Measurements from ENCODE around the gene CHN1. TPM values are rescaled to one million over a fixed set of nuclear protein-coding genes. Genes with fewer than 3 reads are reported as not detected.

CHN1 gene
- total RNA-seq, 2 donors from 2014 or later, result 16.5 to 16.6 TPM

DNA sequence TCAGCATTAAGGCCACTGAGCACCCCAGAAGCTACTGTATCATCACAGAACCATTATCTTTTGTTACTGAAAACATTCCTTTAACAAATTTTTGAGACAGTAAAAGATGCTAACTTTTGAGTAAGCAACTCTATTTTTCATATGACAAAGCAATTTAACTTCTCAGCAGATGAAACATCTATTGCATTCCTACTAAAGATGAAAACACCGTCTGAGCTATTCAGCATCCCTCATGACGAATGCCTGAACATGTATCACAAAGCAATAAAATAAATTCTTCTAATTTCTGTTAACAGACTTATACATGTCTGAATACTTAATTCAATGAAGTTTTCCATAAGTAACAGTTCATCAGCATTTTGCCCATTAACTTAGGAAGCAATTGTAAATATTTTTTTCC lies 23.9 kb downstream of the CHN1 start:
- H3K27me3 Mint-ChIP-seq, result no peaks in the 10 kb centered on the region
- H3K27ac Mint-ChIP-seq, result no peak overlapping the region

GRCh38 chr2:174979996-174980395 lies 25.2 kb downstream of the CHN1 start:
- peaks cover 2% of the 10 kb centered on the region for H3K36me3 Mint-ChIP-seq (ENCODE audit: low read depth)
- DNase-seq (no peak), ATAC-seq (no peak)
- no peak overlapping the region for H3K4me3 Mint-ChIP-seq
- H3K27me3 Mint-ChIP-seq, result peaks cover 6% of the 10 kb centered on the region
- H3K27ac Mint-ChIP-seq, result no peak overlapping the region
- peaks cover 2% of the 10 kb centered on the region for H3K4me1 Mint-ChIP-seq
- no peaks in the 10 kb centered on the region for H3K9me3 ChIP-seq (ENCODE audit: control insufficient read depth, low read length, poor library complexity, severe bottlenecking)

More for the DNA sequence above, 23.9 kb downstream of the CHN1 start:
- no peak for ATAC-seq
- no peak for DNase-seq
- H3K4me3 Mint-ChIP-seq, result no peak overlapping the region
- H3K36me3 Mint-ChIP-seq (ENCODE audit: low read depth), result no peaks in the 10 kb centered on the region
- no peaks in the 10 kb centered on the region for H3K4me1 Mint-ChIP-seq
- H3K9me3 ChIP-seq (ENCODE audit: control insufficient read depth, low read length, poor library complexity, severe bottlenecking), result no peaks in the 10 kb centered on the region

- peaks cover 14% of the 10 kb centered on the region for H3K27me3 Mint-ChIP-seq
Measured at GRCh38 chr2:174977364-174977763, 27.8 kb downstream of the CHN1 start.

DNA sequence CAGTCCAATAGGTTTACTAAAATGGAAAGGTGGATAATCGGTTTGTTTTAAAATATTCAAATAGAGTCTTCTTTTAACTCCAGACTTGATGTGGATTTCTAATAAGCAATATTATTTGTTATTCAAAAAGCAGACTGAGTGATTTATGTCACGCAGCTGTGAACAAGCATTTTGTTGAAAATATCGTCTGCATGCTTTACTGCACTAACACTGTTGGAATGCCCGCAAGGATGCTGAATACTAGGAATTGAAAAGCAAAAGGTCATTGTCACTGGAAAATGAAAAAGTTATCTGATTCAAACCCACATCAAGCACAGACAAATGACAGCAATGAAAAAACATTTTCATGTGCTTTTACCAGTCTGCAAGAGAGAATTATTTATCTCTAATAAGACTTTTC lies 31.1 kb downstream of the CHN1 start:
- H3K27me3 Mint-ChIP-seq, result peaks cover 21% of the 10 kb centered on the region

More at GRCh38 chr2:174977364-174977763, 27.8 kb downstream of the CHN1 start:
- DNase-seq, result no peak
- no peaks in the 10 kb centered on the region for H3K9me3 ChIP-seq (ENCODE audit: control insufficient read depth, low read length, poor library complexity, severe bottlenecking)
- H3K36me3 Mint-ChIP-seq (ENCODE audit: low read depth), result peaks cover 8% of the 10 kb centered on the region
- H3K4me1 Mint-ChIP-seq, result peaks cover 2% of the 10 kb centered on the region
- ATAC-seq, result no peak
- no peak overlapping the region for H3K27ac Mint-ChIP-seq
- no peak overlapping the region for H3K4me3 Mint-ChIP-seq

DNA sequence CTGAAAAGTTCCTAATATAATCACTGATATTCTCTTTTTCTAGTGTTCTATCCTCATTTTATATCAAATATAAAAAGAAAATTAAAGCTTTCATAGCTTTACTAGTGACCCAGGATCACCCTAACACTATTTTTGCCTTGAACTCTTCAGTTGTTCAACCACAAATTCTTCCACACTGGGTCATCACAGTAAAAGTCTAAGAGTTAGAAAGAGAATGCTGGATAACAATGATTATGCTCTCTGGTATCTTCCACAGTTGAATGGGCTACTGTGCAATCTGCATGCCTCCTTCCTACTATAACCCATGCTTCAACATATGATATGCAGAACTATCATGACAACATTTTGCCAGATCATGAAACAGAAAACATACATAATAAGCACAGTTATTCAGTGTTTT lies 32.3 kb downstream of the CHN1 start:
- H3K4me3 Mint-ChIP-seq, result no peak overlapping the region

More for the DNA sequence above, 31.1 kb downstream of the CHN1 start:
- H3K4me1 Mint-ChIP-seq, result peaks cover 2% of the 10 kb centered on the region
- H3K27ac Mint-ChIP-seq, result no peak overlapping the region
- H3K36me3 Mint-ChIP-seq (ENCODE audit: low read depth), result peaks cover 9% of the 10 kb centered on the region
- no peaks in the 10 kb centered on the region for H3K9me3 ChIP-seq (ENCODE audit: control insufficient read depth, low read length, poor library complexity, severe bottlenecking)
- no peak for ATAC-seq
- DNase-seq, result no peak
- no peak overlapping the region for H3K4me3 Mint-ChIP-seq

DNA sequence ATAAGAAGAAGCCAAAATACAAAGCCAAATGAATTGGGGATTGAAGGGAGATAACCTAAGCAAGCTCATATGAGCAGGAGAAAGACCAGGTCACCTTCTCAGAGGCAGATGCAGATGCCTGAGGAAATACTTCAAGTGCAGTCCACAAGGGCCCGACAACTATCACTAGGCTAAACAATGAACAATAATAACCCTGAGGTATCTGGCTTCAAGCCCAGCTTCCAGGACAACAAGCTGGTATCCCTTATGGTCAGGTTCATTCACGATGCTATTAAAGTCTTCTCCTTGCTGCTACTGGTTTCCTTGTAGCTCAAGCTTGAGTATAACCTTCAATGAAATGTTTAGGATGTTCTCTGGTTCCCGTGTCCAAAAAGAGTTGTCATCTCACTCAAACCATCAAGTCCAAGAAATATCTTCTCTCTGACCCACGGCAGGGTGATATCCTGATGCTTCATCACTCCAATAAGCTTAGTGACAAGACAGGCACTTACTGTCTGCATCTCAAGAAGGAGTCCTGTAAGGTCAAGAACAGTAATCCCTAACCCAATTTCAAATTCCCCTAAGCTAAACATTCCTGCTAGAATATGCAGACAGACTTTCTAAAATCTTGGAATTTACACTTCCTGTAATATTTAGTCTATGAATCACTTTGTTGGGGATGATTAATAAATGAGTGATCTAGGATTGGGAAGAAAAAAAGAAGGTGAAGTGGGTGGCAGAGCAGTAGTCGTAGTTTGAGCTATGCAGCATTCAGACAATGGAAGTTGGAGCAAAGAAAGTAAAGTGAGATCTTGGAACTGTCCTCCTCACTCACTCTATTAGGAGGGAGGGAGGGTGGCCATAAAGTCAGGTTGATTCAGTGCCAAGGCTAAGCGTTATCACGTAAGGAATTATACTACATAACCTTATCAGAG lies 33.1 kb downstream of the CHN1 start:
- ATAC-seq (no peak), DNase-seq (no peak)
- Mint-ChIP-seq H3K4me1 (peaks cover 2% of the 10 kb centered on the region), H3K36me3 (ENCODE audit: low read depth) (peaks cover 9% of the 10 kb centered on the region), H3K4me3 (no peak overlapping the region), H3K27me3 (peaks cover 28% of the 10 kb centered on the region), H3K27ac (no peak overlapping the region)
- H3K9me3 ChIP-seq (ENCODE audit: control insufficient read depth, low read length, poor library complexity, severe bottlenecking), result no peaks in the 10 kb centered on the region

More for the DNA sequence above, 32.3 kb downstream of the CHN1 start:
- Mint-ChIP-seq H3K36me3 (ENCODE audit: low read depth) (peaks cover 9% of the 10 kb centered on the region), H3K27ac (no peak overlapping the region), H3K4me1 (peaks cover 2% of the 10 kb centered on the region), H3K27me3 (peaks cover 24% of the 10 kb centered on the region)
- ATAC-seq (no peak), DNase-seq (no peak)
- no peaks in the 10 kb centered on the region for H3K9me3 ChIP-seq (ENCODE audit: control insufficient read depth, low read length, poor library complexity, severe bottlenecking)

- ATAC-seq (no peak), DNase-seq (no peak)
- H3K36me3 Mint-ChIP-seq (ENCODE audit: low read depth), result peaks cover 7% of the 10 kb centered on the region
- no peak overlapping the region for H3K4me3 Mint-ChIP-seq
- H3K9me3 ChIP-seq (ENCODE audit: control insufficient read depth, low read length, poor library complexity, severe bottlenecking), result no peaks in the 10 kb centered on the region
- peaks cover 32% of the 10 kb centered on the region for H3K27me3 Mint-ChIP-seq
- no peak overlapping the region for H3K27ac Mint-ChIP-seq
- peaks cover 3% of the 10 kb centered on the region for H3K4me1 Mint-ChIP-seq
Measured at GRCh38 chr2:174970092-174970491, 35.1 kb downstream of the CHN1 start.

- ATAC-seq (no peak), DNase-seq (no peak)
- Mint-ChIP-seq H3K27ac (no peak overlapping the region), H3K36me3 (ENCODE audit: low read depth) (peaks cover 7% of the 10 kb centered on the region), H3K27me3 (peaks cover 32% of the 10 kb centered on the region), H3K4me3 (no peak overlapping the region), H3K4me1 (peaks cover 3% of the 10 kb centered on the region)
- no peaks in the 10 kb centered on the region for H3K9me3 ChIP-seq (ENCODE audit: control insufficient read depth, low read length, poor library complexity, severe bottlenecking)
Measured at GRCh38 chr2:174969091-174969734, 36.0 kb downstream of the CHN1 start.

GRCh38 chr2:174967691-174968260 lies 37.4 kb downstream of the CHN1 start:
- peaks cover 2% of the 10 kb centered on the region for H3K36me3 Mint-ChIP-seq (ENCODE audit: low read depth)
- no peaks in the 10 kb centered on the region for H3K9me3 ChIP-seq (ENCODE audit: control insufficient read depth, low read length, poor library complexity, severe bottlenecking)
- peaks cover 6% of the 10 kb centered on the region for H3K4me1 Mint-ChIP-seq
- H3K4me3 Mint-ChIP-seq, result no peak overlapping the region
- DNase-seq (no peak), ATAC-seq (no peak)
- H3K27me3 Mint-ChIP-seq, result peaks cover 31% of the 10 kb centered on the region
- H3K27ac Mint-ChIP-seq, result no peak overlapping the region

GRCh38 chr2:174967086-174967485 lies 38.1 kb downstream of the CHN1 start:
- ATAC-seq (no peak), DNase-seq (no peak)
- Mint-ChIP-seq H3K4me3 (no peak overlapping the region), H3K27ac (no peak overlapping the region), H3K36me3 (ENCODE audit: low read depth) (no peaks in the 10 kb centered on the region), H3K4me1 (peaks cover 6% of the 10 kb centered on the region), H3K27me3 (peaks cover 26% of the 10 kb centered on the region)
- H3K9me3 ChIP-seq (ENCODE audit: control insufficient read depth, low read length, poor library complexity, severe bottlenecking), result no peaks in the 10 kb centered on the region

- peaks cover 6% of the 10 kb centered on the region for H3K4me1 Mint-ChIP-seq
- H3K4me3 Mint-ChIP-seq, result no peak overlapping the region
- no peaks in the 10 kb centered on the region for H3K9me3 ChIP-seq (ENCODE audit: control insufficient read depth, low read length, poor library complexity, severe bottlenecking)
- ATAC-seq (no peak), DNase-seq (no peak)
- no peaks in the 10 kb centered on the region for H3K36me3 Mint-ChIP-seq (ENCODE audit: low read depth)
- H3K27me3 Mint-ChIP-seq, result peaks cover 22% of the 10 kb centered on the region
- no peak overlapping the region for H3K27ac Mint-ChIP-seq
Measured at GRCh38 chr2:174965992-174966744, 39.0 kb downstream of the CHN1 start.

- Mint-ChIP-seq H3K4me1 (peaks cover 6% of the 10 kb centered on the region), H3K4me3 (no peak overlapping the region), H3K27me3 (peaks cover 22% of the 10 kb centered on the region), H3K36me3 (ENCODE audit: low read depth) (no peaks in the 10 kb centered on the region), H3K27ac (no peak overlapping the region)
- no peaks in the 10 kb centered on the region for H3K9me3 ChIP-seq (ENCODE audit: control insufficient read depth, low read length, poor library complexity, severe bottlenecking)
- ATAC-seq (no peak), DNase-seq (no peak)
Measured at GRCh38 chr2:174965551-174965950, 39.6 kb downstream of the CHN1 start.

DNA sequence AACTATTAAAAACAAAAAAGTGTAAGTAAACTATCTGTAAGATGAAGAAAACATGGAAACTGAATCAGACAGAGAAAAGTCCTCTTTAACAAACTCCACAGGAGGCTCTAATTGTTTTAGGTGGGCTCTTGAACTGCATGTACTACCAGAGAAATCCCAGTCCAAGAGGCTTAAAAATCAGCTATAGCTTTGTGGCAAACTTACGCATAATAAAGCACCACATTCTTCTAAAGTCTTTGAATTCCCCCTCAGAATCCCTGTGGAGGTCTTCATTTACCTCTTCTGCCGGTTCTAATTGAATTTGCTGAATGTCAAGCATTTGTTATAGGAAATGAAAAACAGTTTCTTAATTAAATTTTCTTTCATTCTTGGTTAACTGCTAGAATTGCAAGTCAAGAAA lies 40.8 kb downstream of the CHN1 start:
- H3K9me3 ChIP-seq (ENCODE audit: control insufficient read depth, low read length, poor library complexity, severe bottlenecking), result no peaks in the 10 kb centered on the region
- Mint-ChIP-seq H3K4me1 (peaks cover 6% of the 10 kb centered on the region), H3K4me3 (no peak overlapping the region), H3K27ac (no peak overlapping the region), H3K36me3 (ENCODE audit: low read depth) (no peaks in the 10 kb centered on the region), H3K27me3 (peaks cover 22% of the 10 kb centered on the region)
- DNase-seq, result no peak
- ATAC-seq, result no peak
